Astrocyte (in vitro differentiated cells and primary cell): ENCODE data around the gene ELMOD2.

Source experiments
- EZH2 ChIP-seq: IDR thresholded peaks from 2 replicates; pipeline ENCODE4 v1.6.1; 2012; ENCODE audit warnings: mild to moderate bottlenecking, low read length, inconsistent platforms; ENCODE audit not compliant: insufficient read depth
- TF ChIP-seq, protein P1 (sequence below): IDR thresholded peaks from 2 replicates; pipeline ENCODE4 v1.5.1; 2011; ENCODE audit warnings: low read depth, mild to moderate bottlenecking, inconsistent platforms, low read length, moderate library complexity; ENCODE audit not compliant: insufficient read depth

DNA sequence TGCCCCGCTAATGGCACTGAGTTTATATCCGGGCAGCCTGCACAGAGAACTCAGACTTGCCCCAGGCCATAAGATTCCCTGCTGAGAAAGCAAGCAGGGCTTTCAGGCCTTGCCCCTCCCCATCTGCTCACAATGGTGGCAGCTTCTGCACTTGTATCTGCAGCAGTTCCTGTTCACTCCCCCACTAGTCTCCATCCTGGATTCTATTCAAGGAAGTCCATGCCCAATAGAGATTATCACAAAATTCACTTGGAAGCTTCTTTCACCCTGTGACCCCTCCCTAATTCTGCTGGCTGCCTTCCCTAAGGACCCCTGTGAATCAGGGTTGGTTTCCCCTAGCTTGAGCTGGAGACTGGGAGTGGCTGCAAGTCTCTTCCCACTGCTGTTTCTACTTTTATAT lies 79.3 kb downstream of the ELMOD2 start:
- TF ChIP-seq, protein P1, sequence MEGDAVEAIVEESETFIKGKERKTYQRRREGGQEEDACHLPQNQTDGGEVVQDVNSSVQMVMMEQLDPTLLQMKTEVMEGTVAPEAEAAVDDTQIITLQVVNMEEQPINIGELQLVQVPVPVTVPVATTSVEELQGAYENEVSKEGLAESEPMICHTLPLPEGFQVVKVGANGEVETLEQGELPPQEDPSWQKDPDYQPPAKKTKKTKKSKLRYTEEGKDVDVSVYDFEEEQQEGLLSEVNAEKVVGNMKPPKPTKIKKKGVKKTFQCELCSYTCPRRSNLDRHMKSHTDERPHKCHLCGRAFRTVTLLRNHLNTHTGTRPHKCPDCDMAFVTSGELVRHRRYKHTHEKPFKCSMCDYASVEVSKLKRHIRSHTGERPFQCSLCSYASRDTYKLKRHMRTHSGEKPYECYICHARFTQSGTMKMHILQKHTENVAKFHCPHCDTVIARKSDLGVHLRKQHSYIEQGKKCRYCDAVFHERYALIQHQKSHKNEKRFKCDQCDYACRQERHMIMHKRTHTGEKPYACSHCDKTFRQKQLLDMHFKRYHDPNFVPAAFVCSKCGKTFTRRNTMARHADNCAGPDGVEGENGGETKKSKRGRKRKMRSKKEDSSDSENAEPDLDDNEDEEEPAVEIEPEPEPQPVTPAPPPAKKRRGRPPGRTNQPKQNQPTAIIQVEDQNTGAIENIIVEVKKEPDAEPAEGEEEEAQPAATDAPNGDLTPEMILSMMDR, result no peak
- TF ChIP-seq EZH2, result no peak
